RWPE1 (cell line): Measurements from ENCODE around the gene GPR82.
"Not testable (repeated sequence)": the region's sequence is repeated elsewhere in the genome, so short reads cannot be mapped to it uniquely, and the experiment has no call there.

Experiments used
- CTCF ChIA-PET: fragments of 350-600 bp; sonication (Branson Sonifier 250); formaldehyde crosslinking; extraction: SDS; loops from one replicate; lab custom pipeline; 2021; lab: Yijun Ruan, JAX
- POLR2A ChIA-PET: fragments of 400-600 bp; formaldehyde crosslinking; extraction: SDS; loops from one replicate; lab custom pipeline; 2020; ENCODE audit warnings: antibody characterized with exemption; ENCODE audit not compliant: low non-redundant PET; lab: Yijun Ruan, JAX
- DNase-seq: peaks from one replicate; pipeline ENCODE4 v3.0.0; 2012; ENCODE audit warnings: low spot score
- H3K27ac ChIP-seq: fragments of 450-650 bp; 2 replicates; pipeline ENCODE4 v1.5.1; 2017
- CTCF ChIP-seq: fragments of 450-650 bp; conservative IDR thresholded peaks from 2 replicates; pipeline ENCODE4 v1.5.1; 2017; ENCODE audit warnings: low read depth, mild to moderate bottlenecking

Gene GPR82

GRCh38 chrX:41716222-41716621, 7.8 kb upstream of the GPR82 start:
- TF ChIP-seq CTCF = no peak
- ChIA-PET POLR2A (no interaction called here), CTCF (no interaction called here)
- no peak for DNase-seq
- no peak overlapping the region for H3K27ac ChIP-seq

- CTCF ChIA-PET = interaction anchor here (0.7 kb wide), 1 partner anchor 440 kb away, joined by 4 read pairs; no protein-coding TSS in a partner anchor
- POLR2A ChIA-PET = no interaction called here
- DNase-seq = no peak
- no peak for TF ChIP-seq CTCF
- no peak overlapping the region for H3K27ac ChIP-seq
Observed at GRCh38 chrX:41716767-41717473, 7.1 kb upstream of the GPR82 start.

GRCh38 chrX:41718481-41719235, 5.3 kb upstream of the GPR82 start:
- no peak for TF ChIP-seq CTCF
- CTCF ChIA-PET = no interaction called here
- DNase-seq = no peak
- H3K27ac ChIP-seq = no peak overlapping the region
- POLR2A ChIA-PET = no interaction called here

GRCh38 chrX:41719610-41720009, 4.4 kb upstream of the GPR82 start:
- H3K27ac ChIP-seq, DNase-seq, POLR2A ChIA-PET, CTCF ChIA-PET: not testable (repeated sequence)

- no peak for DNase-seq
- no peak overlapping the region for H3K27ac ChIP-seq
- CTCF ChIA-PET = no interaction called here
- POLR2A ChIA-PET = no interaction called here
- no peak for TF ChIP-seq CTCF
Observed at GRCh38 chrX:41720125-41720779, 3.7 kb upstream of the GPR82 start.

- DNase-seq = no peak
- ChIA-PET POLR2A (no interaction called here), CTCF (interaction anchor here (0.6 kb wide), 1 partner anchor 10 kb away, joined by 3 read pairs; no protein-coding TSS in a partner anchor)
- TF ChIP-seq CTCF = no peak
- H3K27ac ChIP-seq = no peak overlapping the region
Observed at GRCh38 chrX:41721590-41721989, 2.4 kb upstream of the GPR82 start.
